ENCODE measurements around the gene CCL16.

Gene CCL16

GRCh38 chr17:35934760-35935159 lies 46.5 kb downstream of the CCL16 start:
- DNase-seq = no peak

GRCh38 chr17:35932586-35932985 lies 48.7 kb downstream of the CCL16 start:
- no peak for DNase-seq

DNA sequence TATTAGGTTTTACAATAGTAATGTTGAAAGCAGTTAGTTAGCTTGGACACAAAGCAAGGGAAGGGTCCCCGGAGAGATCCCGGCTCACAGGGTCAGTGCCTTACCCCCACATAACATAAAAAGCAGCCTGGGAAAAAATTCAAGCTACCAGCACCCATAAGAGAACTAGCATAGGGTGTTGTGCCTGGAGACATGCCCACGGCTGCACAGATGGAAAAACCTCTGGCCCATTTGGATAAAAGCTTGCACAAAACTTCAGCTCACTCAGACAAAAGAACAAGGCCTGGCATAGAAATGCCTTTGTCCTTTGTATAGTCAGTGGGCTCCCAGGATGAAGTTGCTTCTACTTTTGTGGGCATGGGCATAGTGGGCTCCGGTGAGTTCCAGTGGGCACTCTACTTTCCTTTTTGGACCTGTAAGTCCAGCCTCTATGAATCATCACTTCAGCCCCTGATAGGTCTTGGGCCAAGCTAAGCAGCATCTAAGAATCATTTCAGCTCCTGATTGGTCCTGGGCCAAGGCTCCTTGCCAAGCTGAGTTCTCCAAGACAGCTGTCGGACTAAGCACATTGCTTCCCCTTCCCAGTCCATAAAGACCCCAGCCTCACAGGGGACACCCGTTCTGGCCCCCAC lies 49.4 kb downstream of the CCL16 start:
- DNase-seq = no peak

DNA sequence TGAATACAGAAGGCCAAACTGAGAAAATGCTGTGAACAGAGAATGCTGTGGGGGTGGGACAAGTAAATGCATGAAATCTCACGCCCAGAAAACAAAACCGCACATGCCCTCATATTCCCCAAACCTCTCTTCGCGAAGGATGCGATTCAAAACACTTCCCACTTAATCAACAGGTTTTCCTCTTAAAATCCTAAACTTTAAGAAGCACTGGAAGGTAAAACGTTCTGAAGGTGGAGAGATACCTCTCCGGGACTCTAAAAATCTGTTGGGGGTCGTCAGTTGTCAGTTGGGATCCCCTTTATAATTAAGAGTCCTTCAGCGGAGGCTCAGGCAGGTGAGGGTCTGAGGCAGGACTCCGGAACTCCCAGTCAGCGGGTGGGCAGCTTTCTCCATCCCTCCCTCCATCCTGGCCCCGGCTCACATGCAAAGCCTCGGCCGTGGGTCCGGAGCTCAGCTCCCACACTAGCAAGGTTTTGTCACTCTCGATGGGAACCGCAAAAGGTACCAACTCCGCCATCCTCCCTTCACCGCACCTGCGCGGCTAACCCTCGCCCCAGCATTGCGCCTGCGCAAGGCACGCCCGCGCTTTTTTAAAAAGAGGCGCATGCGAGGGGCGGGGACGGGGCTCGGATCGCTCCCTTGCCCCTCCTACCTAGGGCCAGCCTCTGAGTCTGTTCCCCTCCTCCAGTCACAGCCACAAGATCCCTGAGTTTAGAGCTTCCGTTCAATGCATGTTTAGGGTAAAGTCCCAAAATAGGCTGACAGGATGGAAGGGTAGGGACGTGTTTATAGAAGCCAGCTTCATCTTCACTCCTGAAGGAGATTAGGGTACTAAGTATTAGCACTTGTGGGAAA lies 50.9 kb downstream of the CCL16 start, which contains the start of gene RDM1:
Gene RDM1, minus strand, starts transcription at position 563 of the 855 bp plus-strand sequence. Its CDS starts 46 bp downstream, at position 517.
- DNase-seq = peak in 1 of 2 donors; percentile 6

GRCh38 chr17:35927714-35928113 lies 53.6 kb downstream of the CCL16 start:
- no peak for DNase-seq
